ENCODE measurements around the gene SHANK3. TPM values are rescaled to one million over a fixed set of nuclear protein-coding genes. Genes with fewer than 3 reads are reported as not detected.

SHANK3 gene
- total and polyA plus RNA-seq, 2 experiments from 2014 or later, result 0.52 to 4.9 TPM

DNA sequence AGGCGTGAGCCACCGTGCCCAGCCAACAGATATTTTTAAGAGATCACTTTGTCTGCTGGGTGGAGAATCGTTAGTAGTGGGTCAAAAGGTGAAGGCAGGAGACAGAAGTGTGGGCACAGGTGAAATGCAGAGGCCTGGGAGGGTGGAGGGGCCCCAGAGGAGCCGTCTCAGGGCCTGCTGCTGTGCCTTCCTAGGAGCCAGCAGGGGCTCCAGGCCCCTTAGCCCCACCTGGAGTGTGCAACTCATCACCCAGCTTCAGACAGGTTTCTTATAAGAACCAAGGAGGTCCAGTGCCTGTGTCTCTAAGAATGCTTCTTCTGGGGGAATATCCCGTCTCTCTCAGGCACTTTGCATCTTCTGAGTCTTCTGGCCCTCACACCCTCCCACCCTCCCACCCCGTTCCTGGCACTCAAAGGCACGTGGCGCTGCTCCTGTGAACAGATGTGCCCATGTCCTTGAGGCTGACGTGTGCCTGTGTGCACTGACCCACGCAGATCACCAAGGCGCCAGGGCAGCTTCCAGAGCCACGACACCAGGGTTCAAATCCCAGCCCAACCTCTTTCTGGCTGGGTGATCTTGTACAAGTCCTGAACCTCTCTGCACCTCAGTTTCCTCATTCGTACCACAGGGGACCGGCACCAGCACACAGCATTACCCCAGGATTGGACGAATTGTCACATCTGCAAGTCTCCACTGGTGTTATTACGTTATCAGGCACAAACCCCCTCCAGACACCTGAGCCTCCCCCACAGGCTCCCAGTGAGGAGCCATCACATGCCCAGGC, 48.1 kb upstream of the SHANK3 start:
- no peak overlapping the region for H3K4me3 Mint-ChIP-seq

More for the DNA sequence above, 48.1 kb upstream of the SHANK3 start:
- no peak for DNase-seq (ENCODE audit: low spot score)
- Histone ChIP-seq H3K27me3 (ENCODE audit: insufficient read depth) (peaks cover 16% of the 10 kb centered on the region), H3K4me2 (no peak overlapping the region), H3K9me2 (ENCODE audit: insufficient read depth) (no peaks in the 10 kb centered on the region), H3F3A (replicated peaks; ENCODE audit: low read depth) (peaks cover 8% of the 10 kb centered on the region; the same call in 1 of the 2 replicates), H3K36me3 (ENCODE audit: insufficient read depth) (no peaks in the 10 kb centered on the region), H3K4me3 (no peak overlapping the region), H3K79me2 (replicated peaks; ENCODE audit: insufficient read depth) (no peaks in the 10 kb centered on the region), H4K20me1 (replicated peaks; ENCODE audit: insufficient read depth) (no peaks in the 10 kb centered on the region), H3K27ac (ENCODE audit: low read depth) (no peak overlapping the region), H2AFZ (no peak overlapping the region), H3K4me1 (ENCODE audit: insufficient read depth) (peaks cover 9% of the 10 kb centered on the region)
- no peaks in the 10 kb centered on the region for H3K9me3 Mint-ChIP-seq
- TF ChIP-seq, protein P1, sequence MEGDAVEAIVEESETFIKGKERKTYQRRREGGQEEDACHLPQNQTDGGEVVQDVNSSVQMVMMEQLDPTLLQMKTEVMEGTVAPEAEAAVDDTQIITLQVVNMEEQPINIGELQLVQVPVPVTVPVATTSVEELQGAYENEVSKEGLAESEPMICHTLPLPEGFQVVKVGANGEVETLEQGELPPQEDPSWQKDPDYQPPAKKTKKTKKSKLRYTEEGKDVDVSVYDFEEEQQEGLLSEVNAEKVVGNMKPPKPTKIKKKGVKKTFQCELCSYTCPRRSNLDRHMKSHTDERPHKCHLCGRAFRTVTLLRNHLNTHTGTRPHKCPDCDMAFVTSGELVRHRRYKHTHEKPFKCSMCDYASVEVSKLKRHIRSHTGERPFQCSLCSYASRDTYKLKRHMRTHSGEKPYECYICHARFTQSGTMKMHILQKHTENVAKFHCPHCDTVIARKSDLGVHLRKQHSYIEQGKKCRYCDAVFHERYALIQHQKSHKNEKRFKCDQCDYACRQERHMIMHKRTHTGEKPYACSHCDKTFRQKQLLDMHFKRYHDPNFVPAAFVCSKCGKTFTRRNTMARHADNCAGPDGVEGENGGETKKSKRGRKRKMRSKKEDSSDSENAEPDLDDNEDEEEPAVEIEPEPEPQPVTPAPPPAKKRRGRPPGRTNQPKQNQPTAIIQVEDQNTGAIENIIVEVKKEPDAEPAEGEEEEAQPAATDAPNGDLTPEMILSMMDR (conservative IDR thresholded peaks at IDR 0.05; ENCODE audit: low read depth in 2 of 2), result no peak
- no peak for TF ChIP-seq ZNF462 (CRISPR knock-in tag; IDR thresholded peaks at IDR 0.05)
- H3K27ac Mint-ChIP-seq, result no peak overlapping the region
- no peak for ATAC-seq
- H3K36me3 Mint-ChIP-seq (ENCODE audit: low read depth), result no peaks in the 10 kb centered on the region
- H3K4me1 Mint-ChIP-seq, result peaks cover 28% of the 10 kb centered on the region
- peaks cover 19% of the 10 kb centered on the region for H3K27me3 Mint-ChIP-seq (ENCODE audit: insufficient read depth, low read depth, poor library complexity)
